GM18505 (cell line): ENCODE measurements around the gene PRKN.

Source experiments
- ATAC-seq: cut with Tn5 transposase; IDR thresholded peaks from one replicate; pipeline ENCODE4 v1.9.1; 2021; ENCODE audit not compliant: unreplicated experiment
- POLR2A ChIP-seq: IDR thresholded peaks from 4 replicates; pipeline ENCODE4 v1.6.1; 2011; ENCODE audit warnings: borderline replicate concordance; ENCODE audit not compliant: insufficient read depth, insufficient read length; ENCODE audit errors: extremely low read depth

The PRKN gene

GRCh38 chr6:162294029-162294428, 433.5 kb downstream of the PRKN start:
- ATAC-seq = no peak
- no peak for TF ChIP-seq POLR2A

GRCh38 chr6:162292915-162293314, 434.7 kb downstream of the PRKN start:
- TF ChIP-seq POLR2A = no peak
- no peak for ATAC-seq

- TF ChIP-seq POLR2A = no peak
- no peak for ATAC-seq
Observed at GRCh38 chr6:162290846-162291465, 436.6 kb downstream of the PRKN start.

GRCh38 chr6:162289972-162290371, 437.6 kb downstream of the PRKN start:
- TF ChIP-seq POLR2A = no peak

GRCh38 chr6:162273986-162274385, 453.6 kb downstream of the PRKN start:
- ATAC-seq = no peak
- TF ChIP-seq POLR2A = no peak

More at GRCh38 chr6:162289972-162290371, 437.6 kb downstream of the PRKN start:
- ATAC-seq = no peak

GRCh38 chr6:162271922-162272321, 455.6 kb downstream of the PRKN start:
- no peak for TF ChIP-seq POLR2A
- ATAC-seq = no peak

GRCh38 chr6:162270966-162271365, 456.6 kb downstream of the PRKN start:
- no peak for TF ChIP-seq POLR2A
- ATAC-seq = no peak

- no peak for TF ChIP-seq POLR2A
- no peak for ATAC-seq
Observed at GRCh38 chr6:162267641-162268040, 459.9 kb downstream of the PRKN start.

GRCh38 chr6:162267126-162267525, 460.4 kb downstream of the PRKN start:
- ATAC-seq = no peak
- TF ChIP-seq POLR2A = no peak

- ATAC-seq = no peak
- no peak for TF ChIP-seq POLR2A
Observed at GRCh38 chr6:162264581-162264980, 463.0 kb downstream of the PRKN start.

GRCh38 chr6:162262466-162263196, 464.9 kb downstream of the PRKN start:
- ATAC-seq = no peak
- no peak for TF ChIP-seq POLR2A

- no peak for TF ChIP-seq POLR2A
- no peak for ATAC-seq
Observed at GRCh38 chr6:162261598-162261997, 466.0 kb downstream of the PRKN start.

- ATAC-seq = no peak
- no peak for TF ChIP-seq POLR2A
Observed at GRCh38 chr6:162260027-162260426, 467.5 kb downstream of the PRKN start.

GRCh38 chr6:162258647-162259046, 468.9 kb downstream of the PRKN start:
- no peak for TF ChIP-seq POLR2A
- no peak for ATAC-seq
